T-helper 2 cell treated with Interferon-gamma antibody and Interleukin-4, amounts not matched to agents 100 ng/mL and 5 ng/mL, for 36 hours (primary cell): Measurements from ENCODE around the gene ATG14. TPM values are rescaled to one million over a fixed set of nuclear protein-coding genes. Genes with fewer than 3 reads are reported as not detected.

Experiments used
- intact Hi-C: fragments of 100-400 bp; cut with micrococcal nuclease; formaldehyde crosslinking; loops from one replicate; pipeline ENCODE4 v1.15.1; 2023
- total RNA-seq: library from RNA; stranded (reverse); gene quantifications from 2 replicates; pipeline ENCODE4 v1.2.3, GENCODE V29; 2022

The ATG14 gene
- total RNA-seq, 1 donor from 2014 or later = 5.1 TPM

GRCh38 chr14:55324812-55325211, 86.8 kb downstream of the ATG14 start:
- intact Hi-C loops = no loop called here

GRCh38 chr14:55323910-55324309, 87.7 kb downstream of the ATG14 start:
- intact Hi-C loops = no loop called here

DNA sequence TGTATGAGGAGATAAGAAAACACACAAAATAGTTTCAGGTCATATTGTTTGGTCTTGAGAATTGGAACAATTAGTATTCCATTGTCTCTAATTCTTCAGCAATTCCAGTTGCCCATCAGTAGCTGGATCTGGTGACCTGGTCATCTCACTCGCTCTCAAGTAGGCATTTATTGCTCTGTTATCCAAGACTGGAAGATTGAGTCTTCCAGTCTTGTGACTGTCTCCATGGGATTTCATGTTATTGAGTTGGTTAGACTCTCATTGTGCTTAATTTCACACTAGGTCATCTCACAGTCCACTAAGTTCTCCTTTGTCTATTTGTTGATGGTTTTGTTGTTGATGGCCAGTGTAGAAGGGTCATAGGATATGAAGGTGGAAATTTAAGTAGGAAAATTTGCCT, 92.9 kb downstream of the ATG14 start:
- intact Hi-C loops = no loop called here

DNA sequence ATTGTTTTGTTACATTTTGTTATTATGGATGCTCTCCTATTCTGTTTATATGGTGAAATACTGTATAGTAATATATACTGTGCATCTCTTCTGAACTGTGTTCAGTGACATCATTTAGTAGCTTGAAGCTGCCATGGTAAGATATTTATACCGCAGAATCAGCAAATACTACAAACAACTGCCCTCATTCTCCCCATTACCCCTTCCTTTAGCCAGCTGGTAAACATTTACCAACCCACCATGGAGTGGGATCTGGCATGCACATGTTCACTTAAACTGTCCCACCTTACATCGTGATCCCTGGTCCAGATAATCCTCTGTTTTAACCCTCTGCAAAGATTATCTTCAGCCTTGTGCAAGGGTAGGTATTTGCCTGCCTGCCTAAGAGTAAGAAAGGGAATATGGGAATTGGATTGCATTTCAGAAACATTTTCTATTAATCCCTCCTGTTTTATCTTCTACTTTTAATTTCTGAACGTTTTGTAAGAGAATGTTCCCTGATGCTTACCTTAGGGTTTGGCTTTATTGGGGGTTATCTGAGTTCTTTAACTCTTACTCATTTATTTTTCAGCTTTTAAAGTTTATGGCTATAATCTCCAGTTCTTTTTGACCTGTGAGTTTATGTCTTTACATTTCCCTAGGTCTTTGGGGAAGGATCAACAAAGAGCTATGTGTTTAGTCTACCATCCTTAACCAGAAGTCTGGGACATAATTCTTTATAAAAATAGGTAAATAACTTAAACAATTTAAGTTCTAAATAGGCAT, 93.9 kb downstream of the ATG14 start:
- intact Hi-C loops = no loop called here

- intact Hi-C loops = no loop called here
Observed at GRCh38 chr14:55316564-55316963, 95.1 kb downstream of the ATG14 start.

Other genes starting within 250 kb of the ATG14 start
- 63.4 and 68.1 TPM in 2 replicates for gene DLGAP5, start 220.2 kb downstream of the ATG14 start, total RNA-seq
- 19.9 and 21.9 TPM in 2 replicates for gene FBXO34, start 140.4 kb downstream of the ATG14 start, total RNA-seq
- not detected in 2 replicates for gene TBPL2, start 28.8 kb upstream of the ATG14 start, total RNA-seq
- 97.1 and 99.1 TPM in 2 replicates for gene KTN1, start 168.4 kb upstream of the ATG14 start, total RNA-seq